Limb (tissue), 2 donors: ENCODE results near the gene GRAMD4.

Source experiments
- DNase-seq, 2 donors: peaks; one replicate each; pipeline ENCODE4 v3.0.0-alpha.2; 2016; ENCODE audit errors: extremely low spot score in 2 of 2

Gene GRAMD4

DNA sequence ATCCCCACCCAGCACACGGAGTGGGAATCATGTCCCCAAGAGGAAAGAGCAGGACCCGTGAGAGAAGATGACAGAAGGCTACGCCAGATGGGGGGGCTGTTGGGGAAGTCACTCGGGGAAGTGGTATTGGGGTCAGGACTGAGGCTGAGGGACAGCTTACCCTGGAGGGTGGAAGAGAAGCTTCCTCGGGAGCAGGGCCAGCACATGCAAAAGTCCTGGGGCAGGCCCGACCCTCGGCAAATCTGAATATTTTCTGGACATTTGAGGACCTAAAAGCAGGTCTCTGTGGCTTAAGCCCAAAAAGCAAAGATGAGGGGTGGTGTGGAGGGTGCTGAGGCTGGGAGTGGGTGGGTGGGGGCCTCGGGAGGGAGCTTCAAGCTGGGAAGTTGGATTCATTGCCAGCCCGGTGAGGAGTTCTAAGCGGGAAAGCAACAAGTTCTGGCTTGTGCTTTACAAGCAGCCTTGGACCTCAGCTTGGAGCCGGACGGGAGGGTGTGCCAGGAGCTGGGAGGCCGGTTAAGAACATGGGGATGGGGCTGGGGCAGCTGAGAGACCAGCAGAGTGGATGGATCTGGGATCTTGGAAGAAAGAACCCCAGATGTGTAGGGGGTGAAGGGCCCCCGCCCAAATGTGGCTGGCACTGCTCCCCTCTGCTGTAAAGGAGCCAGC, 34.9 kb downstream of the GRAMD4 start:
- DNase-seq: no peak

DNA sequence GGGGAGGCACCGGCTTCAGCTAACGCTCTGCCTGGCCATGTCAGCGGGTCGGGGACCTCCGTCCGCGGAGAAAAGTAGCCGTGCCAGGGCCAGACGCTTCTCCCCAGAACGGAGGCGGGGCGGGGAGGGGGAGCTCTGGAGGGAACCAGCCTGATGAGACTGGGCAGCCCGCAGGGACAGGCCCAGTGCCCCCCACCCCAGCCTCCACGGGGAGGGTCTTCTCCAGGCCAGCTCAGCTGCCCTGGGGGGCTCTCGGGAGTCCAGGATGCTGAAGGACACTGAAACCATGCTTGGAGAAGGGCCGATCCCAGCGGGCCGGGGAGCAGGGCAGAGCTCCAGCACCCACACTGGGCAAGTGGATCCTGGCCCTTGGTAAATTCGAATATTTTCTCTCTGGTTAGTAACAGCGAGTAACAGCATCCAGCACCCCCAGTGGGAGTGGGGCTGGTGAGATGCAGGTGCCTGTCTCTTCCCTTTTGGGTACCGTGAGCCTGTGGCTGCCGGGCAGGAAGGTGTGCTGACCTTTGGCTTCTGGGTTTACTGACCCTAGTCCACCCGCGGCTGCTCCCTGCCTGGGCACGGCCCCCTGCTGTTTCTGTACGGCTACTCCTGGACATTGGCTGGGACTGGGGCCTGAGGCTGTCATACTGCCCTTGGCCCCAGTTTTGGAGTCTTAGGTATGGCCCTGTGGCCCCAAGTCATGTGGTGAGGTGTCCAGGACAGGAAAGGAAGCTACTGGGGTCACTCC, 35.8 kb downstream of the GRAMD4 start:
- no peak for DNase-seq

DNA sequence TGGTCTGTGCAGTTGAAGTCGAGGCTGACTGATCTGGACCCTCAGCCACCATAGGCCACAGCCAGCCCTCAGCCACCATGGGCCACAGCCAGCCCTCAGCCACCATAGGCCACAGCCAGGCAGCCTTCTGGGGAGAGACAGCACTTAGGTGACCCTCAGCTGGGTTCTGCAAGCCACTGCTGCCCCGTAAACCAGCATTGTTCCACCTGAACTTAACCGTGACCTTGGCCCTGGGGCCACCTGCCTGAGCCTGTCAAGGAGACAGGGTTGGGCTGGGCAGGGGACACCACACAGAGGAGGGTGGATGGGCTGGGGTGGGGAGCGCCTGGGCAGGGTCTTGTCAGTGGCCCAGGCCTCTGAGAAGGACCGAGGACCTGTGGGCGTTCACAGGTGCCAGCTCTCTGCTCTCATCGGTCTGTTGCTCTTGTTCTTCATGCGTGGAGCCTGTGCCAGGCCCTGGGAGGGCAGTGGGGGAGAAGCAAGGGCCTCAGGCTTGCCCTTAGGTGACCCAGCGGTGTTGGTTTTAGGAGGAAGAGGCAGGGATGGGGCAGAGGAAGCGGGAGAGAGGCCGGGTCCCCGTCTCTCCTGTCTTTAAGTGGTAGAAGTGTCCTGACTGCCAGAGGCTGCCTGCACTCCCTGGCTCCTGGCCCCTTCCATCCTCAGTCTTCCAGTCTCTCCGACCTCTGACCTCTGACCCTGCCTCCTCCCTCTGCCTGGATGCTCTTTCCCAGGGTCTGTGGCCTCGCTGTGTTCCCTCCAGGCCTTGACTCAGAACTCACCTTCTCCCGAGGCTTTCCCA, 36.9 kb downstream of the GRAMD4 start:
- DNase-seq: no peak

DNA sequence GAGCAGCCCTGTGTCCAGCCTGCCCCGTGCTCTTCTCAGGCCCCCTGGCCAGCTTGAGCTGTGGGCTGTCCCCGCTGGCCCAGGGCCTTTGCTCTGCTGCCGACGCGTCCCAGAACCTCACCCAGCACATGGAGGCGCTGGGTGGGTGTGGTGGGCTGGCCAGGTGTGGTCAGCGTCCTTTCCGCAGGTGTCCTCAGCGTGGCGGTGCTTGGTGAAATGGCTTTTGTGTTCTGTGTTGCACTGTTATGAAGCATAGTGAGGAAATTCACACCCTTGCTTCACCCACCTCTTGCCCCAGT, 37.4 kb downstream of the GRAMD4 start:
- DNase-seq: no peak

DNA sequence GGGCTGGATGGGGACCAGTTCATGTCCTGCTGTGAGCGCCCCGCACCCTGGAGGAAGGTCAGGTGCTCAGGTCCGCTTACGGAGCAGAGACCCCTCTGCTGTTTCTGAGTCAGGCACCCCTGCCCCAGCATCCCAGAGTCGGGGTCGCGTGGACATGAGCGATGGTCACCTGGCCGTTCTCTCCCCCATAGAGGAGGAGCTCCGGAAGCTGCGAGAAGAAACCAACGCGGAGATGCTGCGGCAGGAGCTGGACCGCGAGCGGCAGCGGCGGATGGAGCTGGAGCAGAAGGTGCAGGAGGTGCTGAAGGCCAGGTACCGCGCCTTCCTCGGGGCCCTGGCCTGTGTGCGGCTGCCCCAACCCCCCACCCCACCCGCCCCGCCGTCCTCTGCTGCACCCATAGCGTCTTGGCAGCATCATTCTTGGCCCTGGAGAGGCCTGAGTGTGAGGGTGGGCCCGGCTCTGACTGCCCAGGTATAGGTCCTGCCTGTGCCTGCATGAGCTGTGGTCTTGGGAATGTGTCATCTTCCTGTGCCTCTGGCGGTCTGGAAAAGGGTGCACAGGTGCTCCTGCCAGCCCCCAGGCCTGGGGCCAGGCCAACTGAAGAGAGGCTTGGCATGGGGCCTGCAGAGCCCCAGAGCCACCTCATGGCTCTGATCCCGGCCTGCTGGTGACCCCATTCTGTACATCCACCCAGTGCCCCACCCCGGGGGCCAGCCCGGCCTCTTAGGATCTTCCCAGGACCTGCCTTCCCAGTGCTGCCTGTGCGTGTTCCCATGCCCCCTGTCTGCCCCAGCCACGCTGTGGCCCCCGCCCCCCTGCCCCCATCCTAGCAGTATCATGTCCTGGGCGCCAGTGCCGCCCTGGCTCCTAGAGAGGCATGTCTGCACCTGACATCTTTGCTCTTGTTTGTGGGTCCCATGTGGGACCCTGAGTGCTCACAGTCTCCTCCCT, 38.1 kb downstream of the GRAMD4 start:
- DNase-seq: no peak

DNA sequence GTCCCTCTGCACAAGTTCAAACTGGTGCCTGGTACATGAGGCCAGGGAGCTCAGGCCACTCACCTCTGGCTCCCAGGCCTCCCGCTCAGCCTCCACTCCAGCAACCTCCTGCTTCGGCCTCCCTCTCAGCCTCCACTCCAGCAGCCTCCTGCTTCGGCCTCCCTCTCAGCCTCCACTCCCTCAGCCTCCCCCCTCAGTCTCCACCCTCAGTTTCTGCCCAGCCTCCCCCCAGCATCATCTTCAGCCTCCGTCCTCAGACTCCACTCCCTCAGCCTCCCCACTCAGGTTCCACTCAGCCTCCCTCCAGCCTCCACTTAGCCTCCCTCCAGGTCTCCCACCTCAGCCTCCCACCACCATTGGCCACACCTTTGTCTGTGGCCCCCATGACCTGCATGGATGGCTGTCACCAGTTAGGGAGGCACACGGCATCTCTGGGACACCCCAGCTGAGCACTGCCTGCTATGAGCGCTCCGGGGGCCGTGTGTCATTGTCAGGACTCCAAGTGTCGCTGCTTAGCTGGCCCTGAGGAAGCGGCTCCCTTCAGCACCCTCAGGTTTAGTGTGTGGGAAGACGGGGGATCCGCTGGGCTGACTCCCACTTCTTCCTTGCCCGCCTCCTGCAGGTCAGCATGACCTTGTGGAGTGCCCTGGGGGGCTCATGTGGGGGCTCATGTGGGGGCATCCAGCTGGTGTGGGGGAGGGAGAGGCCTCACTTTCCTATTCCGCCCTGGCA, 39.0 kb downstream of the GRAMD4 start:
- no peak for DNase-seq

DNA sequence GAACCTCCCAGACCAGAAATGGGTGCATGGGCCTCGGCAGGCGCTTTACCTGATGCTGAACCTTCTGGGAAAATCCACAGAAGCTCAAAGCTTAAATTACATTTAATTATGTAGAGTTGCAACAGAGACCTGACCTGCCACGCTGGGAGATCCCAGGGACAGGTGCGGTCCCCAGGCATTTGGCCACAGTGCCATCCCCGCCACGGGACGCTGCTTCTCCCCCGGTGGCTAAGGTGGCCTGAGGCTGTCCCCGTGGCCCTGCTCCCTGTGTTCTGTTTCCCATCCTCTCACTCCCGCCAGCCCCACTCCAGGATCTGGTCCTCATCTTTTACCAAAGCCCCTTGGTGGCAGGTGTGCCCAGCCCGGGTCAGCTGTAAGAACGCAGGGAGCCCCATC, 39.6 kb downstream of the GRAMD4 start:
- no peak for DNase-seq

DNA sequence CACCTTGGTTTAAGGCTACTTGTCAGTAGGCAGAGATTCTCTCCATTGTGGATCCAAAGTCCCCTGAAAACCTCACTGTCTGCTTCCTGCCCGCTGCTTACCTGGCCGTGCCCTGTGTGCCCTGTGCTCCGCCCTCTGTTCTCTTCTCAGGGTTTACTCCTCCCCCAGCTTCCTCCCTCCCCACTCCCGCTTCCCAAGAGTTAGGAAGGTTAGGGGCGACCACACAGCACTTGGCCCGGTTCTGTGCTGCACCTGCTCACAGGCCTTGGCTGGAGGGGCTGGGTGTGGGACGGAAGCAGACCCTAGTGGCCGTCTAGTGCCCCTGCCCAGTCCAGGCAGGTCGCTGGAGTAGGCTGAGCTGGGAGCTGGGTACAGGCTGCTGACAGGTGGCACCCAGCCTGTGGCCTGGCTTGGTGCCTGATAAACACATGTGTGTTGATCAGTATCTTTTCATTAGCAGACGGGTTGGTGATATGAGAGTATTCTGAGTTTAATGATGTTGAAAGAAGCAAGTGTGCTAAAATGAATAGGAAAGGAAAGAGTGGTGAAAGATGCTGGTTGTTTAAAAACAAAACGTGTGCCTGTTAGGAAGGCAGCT, 40.5 kb downstream of the GRAMD4 start:
- no peak for DNase-seq

DNA sequence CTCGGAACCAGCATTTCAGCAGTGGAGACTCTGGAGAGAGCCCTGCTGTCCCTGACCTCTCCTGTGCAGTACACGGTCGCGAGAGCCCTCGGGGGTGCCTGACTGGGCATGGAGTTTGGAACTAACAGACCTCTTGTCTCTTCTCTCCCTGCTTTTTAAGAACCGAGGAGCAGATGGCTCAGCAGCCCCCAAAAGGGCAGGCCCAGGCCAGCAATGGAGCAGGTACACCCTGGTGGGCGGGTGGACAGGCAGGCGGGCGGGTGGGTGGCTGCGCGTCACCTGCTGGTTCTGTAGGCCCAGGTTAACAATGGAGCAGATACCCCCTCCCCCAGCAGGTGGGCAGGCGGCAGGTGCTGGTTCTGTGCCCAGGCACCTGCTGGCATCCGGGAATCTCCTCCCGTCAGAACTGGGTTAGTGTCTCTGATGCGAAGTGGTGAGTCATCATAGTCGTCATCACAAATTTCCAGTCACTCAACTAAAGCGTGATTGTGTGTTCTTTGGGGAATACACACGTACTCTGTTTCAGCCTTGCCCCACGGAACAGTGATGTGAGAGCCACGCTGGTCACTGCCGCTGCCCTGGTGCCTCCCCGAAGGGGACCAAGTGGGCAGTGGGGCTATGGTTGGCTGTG, 41.1 kb downstream of the GRAMD4 start:
- DNase-seq: no peak

DNA sequence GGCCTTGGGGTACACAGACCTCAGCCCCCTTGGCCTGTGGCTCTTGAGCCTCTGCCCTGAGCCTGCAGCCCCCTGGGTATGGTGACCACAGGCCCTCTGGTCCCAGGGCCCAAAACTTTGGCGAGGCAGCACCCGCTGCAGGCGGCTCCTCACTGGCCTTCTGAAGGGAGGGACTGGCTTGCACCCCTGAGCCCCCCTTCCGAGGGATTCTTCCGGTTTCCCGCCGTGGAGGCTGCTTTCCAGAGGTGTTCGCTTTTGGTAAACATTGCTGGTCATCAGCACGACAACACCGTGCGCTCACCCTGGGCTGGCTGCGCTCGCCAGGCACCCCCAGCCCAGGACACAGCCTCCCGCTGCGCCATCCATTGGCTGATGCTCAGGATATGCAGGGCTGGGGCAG, 42.0 kb downstream of the GRAMD4 start:
- no peak for DNase-seq

DNA sequence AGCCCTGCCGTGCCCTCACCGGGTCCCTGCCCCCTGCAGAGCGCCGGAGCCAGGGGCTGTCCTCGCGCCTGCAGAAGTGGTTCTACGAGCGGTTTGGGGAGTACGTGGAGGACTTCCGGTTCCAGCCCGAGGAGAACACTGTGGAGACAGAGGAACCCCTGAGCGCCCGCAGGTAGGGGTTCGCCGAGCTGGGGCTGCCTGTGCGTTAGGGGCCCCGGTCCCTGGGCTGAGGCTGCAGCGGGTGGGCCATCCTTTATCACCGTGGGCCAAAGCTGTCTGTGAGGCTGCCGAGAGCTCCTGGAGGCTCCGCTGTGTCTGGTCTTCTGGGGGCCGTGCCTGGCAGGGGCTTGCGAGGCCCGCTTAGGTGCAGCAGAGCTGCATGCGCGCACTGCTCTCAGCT, 42.8 kb downstream of the GRAMD4 start:
- DNase-seq: no peak

DNA sequence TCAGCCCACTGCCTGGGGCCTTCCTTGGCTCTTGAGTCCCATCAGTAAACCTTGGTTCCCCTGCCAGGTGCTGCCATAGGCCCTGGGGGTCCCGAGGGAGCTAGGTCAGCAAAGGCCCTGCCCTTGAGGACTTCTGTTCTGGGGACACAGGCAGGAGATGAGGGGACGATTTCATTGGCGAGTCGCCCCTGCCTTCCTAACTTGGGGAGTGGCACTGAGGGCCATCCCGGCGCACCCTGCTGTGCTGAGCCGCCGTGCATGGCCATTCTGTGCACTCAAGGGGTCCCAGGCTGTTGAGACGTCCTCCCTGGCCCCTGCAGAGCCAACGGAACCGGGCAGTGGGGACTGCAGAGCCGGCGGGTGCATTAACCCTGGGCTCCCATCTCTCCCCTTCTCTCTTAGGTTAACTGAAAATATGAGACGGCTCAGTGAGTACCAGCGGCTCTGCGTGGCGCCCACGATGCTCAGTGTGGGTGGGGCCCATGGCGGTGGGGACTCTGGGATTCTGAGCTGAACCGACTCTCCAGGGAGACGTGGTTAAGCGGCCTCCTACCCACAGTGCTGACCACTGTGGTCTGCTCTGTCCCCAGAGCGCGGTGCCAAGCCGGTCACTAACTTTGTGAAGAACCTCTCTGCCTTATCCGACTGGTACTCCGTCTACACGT, 43.4 kb downstream of the GRAMD4 start:
- DNase-seq: no peak

DNA sequence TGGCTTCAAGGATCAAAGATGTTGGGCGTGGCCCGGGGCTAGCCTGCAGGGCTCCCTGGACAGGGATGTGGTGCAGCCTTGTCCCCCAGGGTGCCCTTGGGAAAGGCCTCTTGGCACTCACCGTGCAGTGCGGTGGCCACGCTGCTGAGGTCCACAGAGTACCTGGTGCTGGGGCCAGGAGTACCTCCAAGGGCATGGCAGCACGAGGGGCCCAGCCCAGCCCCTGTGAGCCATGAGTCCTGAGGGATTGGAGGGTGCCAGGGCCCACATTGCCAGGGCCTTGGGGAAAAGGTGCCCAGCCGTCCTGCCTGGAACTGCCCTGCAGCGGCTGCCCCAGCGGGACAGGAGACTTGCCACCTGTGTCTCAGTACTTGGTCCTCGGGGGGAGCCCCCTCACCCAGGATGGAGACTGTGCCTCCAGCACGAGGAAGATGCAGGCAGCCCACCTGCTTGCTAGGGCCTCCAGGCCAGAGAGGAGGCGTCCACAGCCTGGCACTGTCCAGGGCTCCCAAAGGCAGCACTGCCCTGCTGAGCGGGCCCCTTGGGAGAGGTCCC, 44.2 kb downstream of the GRAMD4 start:
- no peak for DNase-seq

DNA sequence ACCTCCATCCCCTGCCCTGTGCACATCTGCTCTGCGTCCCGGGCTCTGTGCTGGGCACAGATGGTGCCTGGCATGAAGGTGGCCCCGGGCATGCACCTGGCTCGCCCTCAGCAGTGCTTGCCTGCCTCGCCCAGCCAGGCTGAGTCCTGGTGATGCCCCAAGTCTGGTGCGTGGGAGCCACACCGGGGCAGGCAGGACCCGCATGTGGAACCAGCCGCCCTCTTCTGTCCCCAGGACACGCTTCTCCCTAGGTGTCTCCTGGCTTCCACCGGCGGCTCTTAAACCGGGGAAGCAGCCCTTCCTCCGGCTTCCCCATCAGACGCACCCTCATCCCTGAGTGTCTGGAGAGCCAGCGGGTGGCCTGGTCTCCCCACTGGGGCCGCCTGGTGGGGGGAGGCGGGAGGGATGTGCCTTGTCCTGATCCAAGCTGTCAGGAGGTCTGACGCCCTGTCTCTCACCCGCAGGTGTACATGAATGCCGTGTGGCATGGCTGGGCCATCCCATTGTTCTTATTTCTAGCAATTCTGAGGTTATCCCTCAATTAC, 45.0 kb downstream of the GRAMD4 start:
- DNase-seq: no peak

DNA sequence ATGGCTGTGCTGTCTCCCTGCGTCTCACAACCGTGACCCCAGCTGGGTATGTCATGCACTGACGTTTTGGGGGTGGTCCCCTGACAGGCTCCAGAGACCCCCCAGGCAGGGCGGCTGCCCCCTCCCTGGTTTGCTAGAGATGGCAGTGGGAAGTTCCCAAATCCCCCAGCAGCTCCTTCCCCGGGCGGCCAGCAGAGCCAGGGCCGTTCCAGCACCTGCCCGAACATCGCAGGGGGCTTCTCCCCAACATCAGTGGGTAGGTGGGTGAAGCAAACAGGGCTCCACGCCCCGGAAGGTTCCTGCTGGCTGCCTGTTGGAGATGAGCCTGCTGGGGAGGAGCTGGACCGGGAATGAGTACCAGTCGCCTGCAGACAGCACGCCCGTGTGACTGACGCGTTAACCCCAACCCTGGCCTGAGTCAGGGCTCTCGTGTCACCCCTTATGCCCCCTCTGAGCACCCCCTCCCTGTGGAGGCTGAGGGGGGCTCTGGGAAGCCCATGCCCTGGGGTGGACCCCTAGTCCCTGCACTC, 45.6 kb downstream of the GRAMD4 start:
- no peak for DNase-seq

DNA sequence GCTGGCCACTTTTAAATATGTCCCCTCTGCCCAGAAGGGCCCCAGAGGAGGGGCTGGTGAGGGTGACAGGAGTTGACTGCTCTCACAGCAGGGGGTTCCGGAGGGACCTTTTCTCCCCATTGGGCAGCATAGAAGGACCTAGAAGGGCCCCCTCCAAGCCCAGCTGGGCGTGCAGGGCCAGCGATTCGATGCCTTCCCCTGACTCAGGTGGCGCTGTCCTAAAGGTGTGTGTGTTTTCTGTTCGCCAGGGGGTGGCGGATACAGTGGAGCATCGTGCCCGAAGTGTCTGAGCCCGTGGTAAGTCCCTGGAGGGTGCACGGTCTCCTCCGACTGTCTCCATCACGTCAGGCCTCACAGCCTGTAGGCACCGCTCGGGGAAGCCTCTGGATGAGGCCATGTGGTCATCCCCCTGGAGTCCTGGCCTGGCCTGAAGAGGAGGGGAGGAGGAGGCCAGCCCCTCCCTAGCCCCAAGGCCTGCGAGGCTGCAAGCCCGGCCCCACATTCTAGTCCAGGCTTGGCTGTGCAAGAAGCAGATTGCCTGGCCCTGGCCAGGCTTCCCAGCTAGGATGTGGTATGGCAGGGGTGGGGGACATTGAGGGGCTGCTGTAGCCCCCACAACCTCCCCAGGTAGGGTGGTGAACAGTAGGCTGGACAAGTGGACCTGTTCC, 46.5 kb downstream of the GRAMD4 start:
- no peak for DNase-seq

DNA sequence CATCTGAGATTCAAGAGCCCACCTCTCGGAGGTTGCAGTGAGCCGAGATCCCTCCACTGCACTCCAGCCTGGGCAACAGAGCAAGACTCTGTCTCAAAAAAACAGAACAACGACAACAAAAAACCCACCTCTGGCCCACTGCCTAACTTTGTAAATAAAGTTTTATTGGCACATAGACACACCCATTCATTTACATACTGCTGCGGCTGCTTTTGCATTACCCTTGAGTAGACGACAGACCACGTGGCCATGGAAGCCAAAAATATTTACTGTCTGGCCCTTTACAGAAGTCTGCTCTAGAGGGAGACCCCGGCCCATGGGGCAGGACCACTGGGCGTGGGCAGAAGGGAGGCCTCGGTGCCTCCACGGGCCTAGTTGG, 47.0 kb downstream of the GRAMD4 start:
- no peak for DNase-seq

DNA sequence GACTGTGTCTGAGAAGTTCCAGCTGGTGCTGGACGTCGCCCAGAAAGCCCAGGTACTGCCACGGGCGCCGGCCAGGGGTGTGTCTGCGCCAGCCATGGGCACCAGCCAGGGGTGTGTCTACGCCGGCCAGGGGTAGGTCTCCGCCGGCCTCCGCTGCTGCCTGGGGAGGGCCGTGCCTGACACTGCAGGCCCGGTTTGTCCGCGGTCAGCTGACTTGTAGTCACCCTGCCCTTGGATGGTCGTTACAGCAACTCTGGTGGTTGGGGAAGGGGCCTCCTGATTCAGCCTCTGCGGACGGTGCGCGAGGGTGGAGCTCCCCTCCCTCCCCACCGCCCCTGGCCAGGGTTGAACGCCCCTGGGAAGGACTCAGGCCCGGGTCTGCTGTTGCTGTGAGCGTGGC, 47.9 kb downstream of the GRAMD4 start:
- no peak for DNase-seq
